GM19239 (cell line): ENCODE measurements around the gene ATG10.
"Not testable (repeated sequence)": the region's sequence is repeated elsewhere in the genome, so short reads cannot be mapped to it uniquely, and the experiment has no call there.

ENCODE experiments used
- DNase-seq: peaks from one replicate; pipeline ENCODE4 v3.0.0; 2011; ENCODE audit warnings: low spot score; ENCODE audit not compliant: insufficient read length
- FAIRE-seq: peaks from 2 replicates; lab custom pipeline; 2011; peaks lifted over from hg19 to GRCh38; lab: Jason Lieb, UNC

ATG10 gene

GRCh38 chr5:82265047-82265446 is 293.2 kb downstream of the ATG10 start:
- DNase-seq (no peak), FAIRE-seq (no peak)

- FAIRE-seq, DNase-seq: not testable (repeated sequence)
Observed at GRCh38 chr5:82267297-82267933, 295.6 kb downstream of the ATG10 start.

GRCh38 chr5:82269363-82269762 is 297.5 kb downstream of the ATG10 start:
- not testable (repeated sequence) for DNase-seq, FAIRE-seq

GRCh38 chr5:82272571-82273356 is 300.9 kb downstream of the ATG10 start:
- DNase-seq, FAIRE-seq: not testable (repeated sequence)

GRCh38 chr5:82273426-82273825 is 301.6 kb downstream of the ATG10 start:
- not testable (repeated sequence) for DNase-seq, FAIRE-seq

- no peak for FAIRE-seq
- no peak for DNase-seq
Observed at GRCh38 chr5:82274343-82275211, 302.8 kb downstream of the ATG10 start.

- DNase-seq: no peak
- FAIRE-seq: no peak
Observed at GRCh38 chr5:82275216-82275664, 303.4 kb downstream of the ATG10 start.

- DNase-seq (no peak), FAIRE-seq (no peak)
Observed at GRCh38 chr5:82276800-82277612, 305.2 kb downstream of the ATG10 start.

- no peak for DNase-seq
- FAIRE-seq: no peak
Observed at GRCh38 chr5:82277613-82277986, 305.8 kb downstream of the ATG10 start.

- peak; percentile 94 for FAIRE-seq
Observed at GRCh38 chr5:82277987-82278710, 306.3 kb downstream of the ATG10 start, which contains the start of gene RPS23. RPS23 (minus strand) TSS chr5:82278354; CDS start chr5:82278323, 31 bp downstream.

GRCh38 chr5:82278711-82279370 is 307.0 kb downstream of the ATG10 start:
- DNase-seq (no peak), FAIRE-seq (no peak)

More at GRCh38 chr5:82277987-82278710, 306.3 kb downstream of the ATG10 start, which contains the start of gene RPS23:
- DNase-seq: peak; percentile 62

- DNase-seq: no peak
- no peak for FAIRE-seq
Observed at GRCh38 chr5:82283893-82284292, 312.1 kb downstream of the ATG10 start.

- no peak for FAIRE-seq
- no peak for DNase-seq
Observed at GRCh38 chr5:82285206-82285605, 313.4 kb downstream of the ATG10 start.

- DNase-seq: no peak
- FAIRE-seq: no peak
Observed at GRCh38 chr5:82287625-82288024, 315.8 kb downstream of the ATG10 start.

- no peak for FAIRE-seq
- no peak for DNase-seq
Observed at GRCh38 chr5:82290005-82290404, 318.2 kb downstream of the ATG10 start.

- FAIRE-seq (no peak), DNase-seq (no peak)
Observed at GRCh38 chr5:82290908-82291307, 319.1 kb downstream of the ATG10 start.

- DNase-seq: no peak
- FAIRE-seq: no peak
Observed at GRCh38 chr5:82291420-82291819, 319.6 kb downstream of the ATG10 start.

- no peak for FAIRE-seq
- no peak for DNase-seq
Observed at GRCh38 chr5:82295144-82295543, 323.3 kb downstream of the ATG10 start.
